HG03442 (cell line): ENCODE results near the gene GRM8.
A peak's percentile ranks its signal among the peaks of the same experiment; 100 is the strongest.

Source experiments
- ATAC-seq: cut with Tn5 transposase; IDR thresholded peaks from one replicate; pipeline ENCODE4 v1.9.1; 2021; ENCODE audit warnings: mild to moderate bottlenecking, moderate library complexity; ENCODE audit not compliant: unreplicated experiment

Gene GRM8

GRCh38 chr7:127252778-127253280, at the start of gene GRM8:
TSS of gene GRM8 (minus strand) at chr7:127252941.
- ATAC-seq: no peak

- no peak for ATAC-seq
Measured at GRCh38 chr7:127290801-127291361, 38.1 kb upstream of the GRM8 start.

- no peak for ATAC-seq
Measured at GRCh38 chr7:127290116-127290655, 37.4 kb upstream of the GRM8 start.

- ATAC-seq: no peak
Measured at GRCh38 chr7:127287133-127287532, 34.4 kb upstream of the GRM8 start.

- no peak for ATAC-seq
Measured at GRCh38 chr7:127270093-127270492, 17.4 kb upstream of the GRM8 start.

- no peak for ATAC-seq
Measured at GRCh38 chr7:127266047-127266446, 13.3 kb upstream of the GRM8 start.

GRCh38 chr7:127264219-127264618, 11.5 kb upstream of the GRM8 start:
- no peak for ATAC-seq

GRCh38 chr7:127258111-127258510, 5.4 kb upstream of the GRM8 start:
- no peak for ATAC-seq

- no peak for ATAC-seq
Measured at GRCh38 chr7:127257086-127257485, 4.3 kb upstream of the GRM8 start.

- no peak for ATAC-seq
Measured at GRCh38 chr7:127256041-127256725, 3.4 kb upstream of the GRM8 start.

- no peak for ATAC-seq
Measured at GRCh38 chr7:127254163-127254684, 1.5 kb upstream of the GRM8 start.

- peak; percentile 88 for ATAC-seq
Measured at GRCh38 chr7:127253281-127254162, 781 bp upstream of the GRM8 start.

GRCh38 chr7:127252377-127252713, 396 bp downstream of the GRM8 start:
- no peak for ATAC-seq

GRCh38 chr7:127251465-127252376, 1.0 kb downstream of the GRM8 start:
- ATAC-seq: no peak

- ATAC-seq: no peak
Measured at GRCh38 chr7:127251036-127251464, 1.7 kb downstream of the GRM8 start.

GRCh38 chr7:127250312-127251035, 2.3 kb downstream of the GRM8 start:
- no peak for ATAC-seq

- ATAC-seq: no peak
Measured at GRCh38 chr7:127245607-127246006, 7.1 kb downstream of the GRM8 start.

GRCh38 chr7:127245002-127245401, 7.7 kb downstream of the GRM8 start:
- no peak for ATAC-seq

GRCh38 chr7:127239814-127240213, 12.9 kb downstream of the GRM8 start:
- ATAC-seq: peak; percentile 46
